ENCODE measurements around the gene CREB3L1.

- TF ChIP-seq CREB1 (CRISPR knock-in tag; IDR thresholded peaks at IDR 0.05; ENCODE audit: low read depth) (no peak), REST (IDR thresholded peaks at IDR 0.05; ENCODE audit: unreplicated experiment) (no peak), CTCF (conservative IDR thresholded peaks at IDR 0.05; ENCODE audit: low read depth in 2 of 2) (no peak), EZH2phosphoT487 (IDR thresholded peaks at IDR 0.05; ENCODE audit: unreplicated experiment) (no peak), EZH2 (IDR thresholded peaks at IDR 0.05; ENCODE audit: low read depth, unreplicated experiment) (no peak)
Observed at GRCh38 chr11:46281371-46281831, 3.9 kb downstream of the CREB3L1 start.

Data from GM23338 (cell line).